ENCODE data around the gene PACS2. TPM values are rescaled to one million over a fixed set of nuclear protein-coding genes. Genes with fewer than 3 reads are reported as not detected.

PACS2 gene
- total and polyA plus RNA-seq, 2 of the 8 experiments (the other 6 are each of a cell fraction or from before 2014, with no cell fraction given), result 38.0 to 62.8 TPM

DNA sequence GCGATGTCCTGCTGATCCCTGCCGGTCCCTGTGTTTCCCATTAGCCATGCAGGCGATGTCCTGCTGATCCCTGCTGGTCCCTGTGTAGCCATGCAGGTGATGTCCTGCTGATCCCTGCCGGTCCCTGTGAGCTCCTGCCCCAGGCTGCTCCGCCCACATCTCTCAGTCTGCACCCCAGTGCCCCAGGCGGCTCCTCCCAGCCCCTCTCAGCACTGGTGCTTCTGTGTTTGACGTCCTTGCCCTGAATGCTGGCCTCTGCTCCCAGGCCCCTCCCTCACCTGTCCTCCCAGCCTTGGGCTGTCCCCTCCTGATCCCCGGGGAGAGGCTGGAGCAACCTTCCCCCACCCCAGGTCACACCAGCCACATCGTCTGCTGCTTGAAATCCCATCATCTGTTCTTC is 42.4 kb downstream of the PACS2 start (continued):
- TF ChIP-seq YY1 (IDR thresholded peaks at IDR 0.05; ENCODE audit: low read depth, low read length), result no peak
- TF ChIP-seq RXRA (IDR thresholded peaks at IDR 0.05; ENCODE audit: insufficient read depth, low read depth, low read length), result no peak
- no peak for TF ChIP-seq CHD1 (IDR thresholded peaks at IDR 0.05; ENCODE audit: low read depth, low read length)
- TF ChIP-seq CHD2 (IDR thresholded peaks at IDR 0.05; ENCODE audit: low read length), result no peak

Measured in H1 (cell line).